CMK (cell line): Measurements from ENCODE around the gene FETUB.
"Not testable (repeated sequence)": the region's sequence is repeated elsewhere in the genome, so short reads cannot be mapped to it uniquely, and the experiment has no call there.

Source experiments
- DNase-seq: peaks from one replicate; pipeline ENCODE4 v3.0.0-alpha.2; 2010; ENCODE audit warnings: low read depth

Gene FETUB

DNA sequence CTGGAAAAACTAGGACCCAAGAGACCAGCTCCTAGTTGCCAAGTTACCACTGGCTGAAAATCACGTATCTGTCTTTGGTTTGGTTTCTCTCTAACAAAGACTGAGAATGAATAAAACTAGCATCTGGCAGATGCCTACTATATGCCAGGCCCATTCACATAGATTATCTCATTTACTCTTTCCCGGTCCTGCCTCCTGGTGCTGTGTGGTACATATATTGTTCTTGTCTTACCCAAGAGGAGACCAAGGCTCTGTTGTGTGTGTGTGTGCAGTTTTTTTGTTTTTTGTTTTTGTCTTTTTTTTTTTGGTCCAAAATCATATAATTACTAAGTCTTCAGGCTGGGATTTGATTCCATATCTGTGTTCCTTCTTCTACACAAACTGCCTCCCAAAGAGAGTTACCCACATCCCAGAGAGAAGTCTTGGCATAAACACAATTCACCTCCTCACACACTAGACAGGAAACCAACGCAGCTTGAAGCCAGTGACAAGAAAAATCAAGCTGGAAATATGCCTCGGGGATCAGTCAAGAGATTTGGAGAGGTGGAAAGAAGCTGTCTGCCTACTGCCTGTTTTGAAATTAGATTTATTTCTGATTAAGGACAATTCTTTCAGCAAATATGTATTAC is 26.4 kb upstream of the FETUB start:
- no peak for DNase-seq

GRCh38 chr3:186614266-186614596 is 26.0 kb upstream of the FETUB start:
- DNase-seq: no peak

GRCh38 chr3:186614597-186615483 is 25.4 kb upstream of the FETUB start:
- DNase-seq: peak; percentile 58

- DNase-seq: no peak
These were observed 23.9 kb upstream of the FETUB start for GRCh38 chr3:186616299-186616617.

- DNase-seq: peak; percentile 56
These were observed 22.9 kb upstream of the FETUB start for GRCh38 chr3:186617036-186617946.

DNA sequence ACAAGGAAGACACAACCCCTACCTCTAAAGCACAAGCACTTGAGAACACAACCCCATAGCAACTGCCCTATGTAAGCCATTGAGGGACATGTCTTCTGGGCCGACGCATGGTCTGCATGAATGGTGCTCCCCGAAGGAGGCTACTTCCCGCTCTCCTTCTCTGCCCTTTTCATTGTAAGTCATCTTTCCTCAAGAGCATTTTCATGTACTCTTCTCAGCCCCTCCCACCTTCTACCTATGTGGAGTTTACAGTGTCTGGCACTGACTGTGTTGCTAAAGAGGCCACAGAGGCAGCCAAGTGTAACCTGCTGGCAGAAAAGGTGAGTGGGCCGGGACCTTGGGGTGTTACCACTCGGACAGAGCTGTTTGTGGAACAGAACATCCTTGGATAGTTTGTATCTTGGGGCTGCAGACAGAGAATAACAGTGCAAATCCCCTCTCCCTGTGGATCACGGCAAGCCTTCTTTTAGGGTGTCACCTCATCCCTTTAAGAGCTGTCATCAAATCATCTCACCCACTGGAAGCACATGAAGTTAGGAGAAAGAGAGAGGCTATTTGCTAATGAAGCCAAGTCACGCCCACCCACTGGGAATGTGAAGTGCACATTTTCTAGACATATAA is 21.8 kb upstream of the FETUB start:
- DNase-seq: no peak

GRCh38 chr3:186619787-186620212 is 20.4 kb upstream of the FETUB start:
- no peak for DNase-seq

DNA sequence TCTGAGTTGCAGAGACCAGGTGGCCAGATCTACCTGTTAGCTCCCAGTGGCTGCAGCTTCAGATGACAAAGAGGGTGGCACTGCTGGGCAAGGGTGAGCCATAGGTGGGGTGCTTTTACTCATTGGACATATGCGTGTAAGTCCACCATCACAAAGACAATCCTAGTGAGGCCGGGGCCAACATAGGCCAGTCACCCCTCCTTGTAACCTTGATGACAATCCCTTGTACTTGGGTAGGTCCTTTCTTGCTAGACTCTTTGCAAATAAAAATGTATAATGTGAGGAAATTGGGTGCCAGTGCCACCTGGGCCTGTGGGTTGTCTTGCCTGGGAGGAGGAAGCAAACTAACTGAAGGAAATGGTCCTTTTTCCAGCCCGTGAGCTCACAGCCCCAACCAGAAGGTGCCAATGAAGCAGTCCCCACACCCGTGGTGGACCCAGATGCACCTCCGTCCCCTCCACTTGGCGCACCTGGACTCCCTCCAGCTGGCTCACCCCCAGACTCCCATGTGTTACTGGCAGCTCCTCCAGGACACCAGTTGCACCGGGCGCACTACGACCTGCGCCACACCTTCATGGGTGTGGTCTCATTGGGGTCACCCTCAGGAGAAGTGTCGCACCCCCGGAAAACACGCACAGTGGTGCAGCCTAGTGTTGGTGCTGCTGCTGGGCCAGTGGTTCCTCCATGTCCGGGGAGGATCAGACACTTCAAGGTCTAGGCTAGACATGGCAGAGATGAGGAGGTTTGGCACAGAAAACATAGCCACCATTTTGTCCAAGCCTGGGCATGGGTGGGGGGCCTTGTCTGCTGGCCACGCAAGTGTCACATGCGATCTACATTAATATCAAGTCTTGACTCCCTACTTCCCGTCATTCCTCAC is 19.7 kb upstream of the FETUB start:
- DNase-seq: no peak

- DNase-seq: no peak
These were observed 18.1 kb upstream of the FETUB start for GRCh38 chr3:186621894-186622650.

- no peak for DNase-seq
These were observed 17.4 kb upstream of the FETUB start for GRCh38 chr3:186622651-186623310.

DNA sequence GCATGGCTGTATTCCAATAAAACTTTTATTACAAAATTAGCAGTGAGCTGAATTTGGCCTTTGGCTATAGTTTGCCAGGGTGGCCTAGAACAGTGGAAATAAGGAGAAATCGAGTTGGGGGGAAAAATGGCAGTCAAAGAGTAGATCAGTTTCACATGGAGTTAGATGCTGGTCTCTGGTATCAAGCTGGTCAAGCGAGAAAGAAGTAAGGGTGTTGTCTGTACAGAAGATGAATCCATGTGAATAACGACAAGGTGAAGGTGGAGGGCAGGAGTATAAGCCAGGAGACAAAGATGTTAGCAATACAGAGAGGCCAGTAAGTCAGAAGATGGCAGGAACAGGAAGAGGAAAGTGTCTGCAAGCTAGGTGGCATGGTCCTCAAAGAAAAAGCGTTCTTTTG is 15.6 kb upstream of the FETUB start:
- no peak for DNase-seq

GRCh38 chr3:186625600-186626042 is 14.6 kb upstream of the FETUB start:
- DNase-seq: no peak

DNA sequence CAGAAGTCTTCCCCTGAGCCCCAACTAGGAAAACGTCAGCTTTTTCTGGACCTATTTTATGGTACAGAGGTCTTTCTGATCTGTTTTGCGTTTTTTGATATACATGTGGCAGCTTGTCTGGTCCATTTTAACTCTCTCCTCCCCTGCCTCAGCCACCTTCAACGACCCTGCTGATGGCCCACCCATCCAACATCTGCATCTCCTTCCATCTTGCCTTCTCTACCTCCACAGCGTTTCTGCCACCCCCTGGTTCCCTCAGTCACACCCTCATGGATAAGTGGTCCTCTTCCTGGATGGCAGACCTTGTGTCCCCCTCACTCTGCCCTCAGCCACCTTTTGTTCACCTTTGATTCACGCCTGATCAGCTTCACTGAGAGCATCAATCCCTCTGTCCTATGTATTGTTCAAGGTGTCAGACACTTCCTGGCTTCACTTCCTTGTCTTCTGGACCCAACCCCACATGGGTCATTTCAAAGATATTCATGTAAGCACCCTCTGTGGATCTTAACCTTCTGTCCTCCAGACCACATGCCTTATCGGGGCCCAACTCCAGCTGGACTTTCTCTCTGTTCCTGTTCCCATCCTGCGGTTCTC is 13.8 kb upstream of the FETUB start:
- no peak for DNase-seq

DNA sequence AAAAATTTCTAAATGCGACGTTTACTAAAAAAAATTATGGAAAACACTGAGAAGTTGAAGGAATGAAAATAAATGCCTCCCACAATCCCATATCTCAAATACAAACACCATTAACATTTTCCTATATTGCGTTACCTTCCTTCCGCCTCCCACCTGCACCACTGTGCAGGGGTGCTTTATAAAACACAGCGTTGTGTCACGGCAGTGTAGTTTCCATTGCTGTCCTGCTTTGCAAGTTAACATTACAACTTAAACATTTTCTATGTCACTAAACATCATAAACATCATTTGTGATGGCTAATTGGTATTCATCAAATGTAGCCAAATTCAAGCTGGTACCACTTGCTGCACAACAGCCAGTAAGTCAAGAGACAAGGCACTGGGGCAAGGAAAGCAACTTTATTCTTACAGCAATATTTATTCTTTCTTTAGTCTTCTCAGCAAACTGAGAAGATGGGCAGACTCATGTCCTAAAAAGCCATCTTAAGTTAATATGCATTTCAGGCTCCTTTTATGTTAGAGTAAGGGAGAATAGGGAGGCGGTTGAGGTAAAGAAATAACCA is 12.3 kb upstream of the FETUB start:
- no peak for DNase-seq

GRCh38 chr3:186628756-186629155 is 11.4 kb upstream of the FETUB start:
- no peak for DNase-seq

- no peak for DNase-seq
These were observed 9.1 kb upstream of the FETUB start for GRCh38 chr3:186630950-186631641.

DNA sequence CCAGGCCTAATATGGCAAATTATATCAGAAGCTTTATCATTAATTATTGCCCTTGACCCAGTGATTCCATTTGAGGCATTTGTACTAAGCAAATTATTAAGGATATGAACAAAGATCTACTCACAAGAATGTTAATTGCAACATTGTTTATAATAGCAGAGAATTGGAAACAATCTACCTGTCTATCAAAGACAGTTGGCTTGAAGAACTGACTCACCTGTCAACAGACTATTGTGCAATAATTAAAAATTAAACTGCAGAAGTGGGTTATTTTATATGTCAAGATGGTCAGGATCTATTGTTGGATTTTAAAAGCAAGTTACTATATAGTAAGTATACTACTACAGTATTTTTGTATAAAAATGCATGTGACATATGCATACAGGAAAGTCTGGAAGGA is 6.7 kb upstream of the FETUB start:
- no peak for DNase-seq

DNA sequence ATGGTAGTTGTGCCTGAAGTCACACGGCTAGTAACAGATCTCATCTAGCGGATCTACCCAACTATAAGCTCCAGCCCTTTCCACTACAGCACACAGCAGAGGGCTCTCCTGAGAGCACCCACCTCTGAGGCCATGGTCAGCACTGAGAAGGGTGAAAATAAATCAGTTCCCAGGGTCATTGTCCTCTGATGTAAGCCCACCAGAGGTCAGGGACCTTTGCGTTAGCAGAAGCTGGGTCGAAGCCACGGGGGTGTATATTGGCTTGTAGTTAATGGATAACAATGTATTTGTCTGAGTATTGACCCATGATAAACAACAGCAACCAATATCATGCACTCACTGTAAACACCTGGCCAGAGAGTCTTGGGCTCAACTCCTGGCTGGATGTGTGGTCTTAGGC is 6.0 kb upstream of the FETUB start:
- DNase-seq: not testable (repeated sequence)

DNA sequence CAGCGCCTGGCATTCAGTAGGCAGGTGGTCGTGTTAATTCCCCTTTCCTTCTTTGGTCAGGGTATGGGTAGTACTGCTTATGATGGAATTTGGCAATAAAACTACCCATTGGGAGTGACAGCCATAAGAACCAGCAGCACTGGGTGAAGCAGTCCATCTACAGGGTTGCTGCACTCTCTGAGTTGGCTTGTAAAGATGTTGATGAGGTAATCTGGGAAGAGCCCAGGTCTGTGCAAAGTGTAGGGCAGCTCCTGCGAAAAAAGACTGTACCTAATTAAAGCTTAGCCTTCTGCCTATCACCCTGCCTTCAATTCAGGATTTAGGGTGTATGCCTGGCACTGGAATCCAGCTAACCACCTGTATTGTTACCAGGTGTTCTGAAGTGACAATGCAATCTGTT is 4.7 kb upstream of the FETUB start:
- DNase-seq: no peak
